Omental fat pad (tissue), 4 donors: ENCODE data around the gene HOXB2. TPM values are rescaled to one million over a fixed set of nuclear protein-coding genes. Genes with fewer than 3 reads are reported as not detected.

Experiments used
- ATAC-seq: fragments of 150-250 bp; one replicate; pipeline ENCODE4 v1.9.1; 2016; ENCODE audit warnings: mild to moderate bottlenecking, moderate library complexity; ENCODE audit not compliant: low FRiP score
- DNase-seq: peaks from one replicate; pipeline ENCODE4 v3.0.0-alpha.2; 2019; ENCODE audit warnings: low spot score
- CTCF ChIP-seq, 3 donors: fragments of 450-650 bp; IDR thresholded peaks; one replicate each; pipeline ENCODE4 v1.5.1; 2016 to 2017; ENCODE audit warnings: antibody characterized with exemption in 3 of 3, mild to moderate bottlenecking in 3 of 3, moderate library complexity in 2 of 3
- total RNA-seq, 4 donors: library from RNA; depleted of rRNA; stranded (reverse); fragments of >200 nt; gene quantifications; one replicate each; pipeline ENCODE4 v1.1.0, GENCODE V29; 2016

HOXB2 gene
- total RNA-seq, 4 donors from 2014 or later, result 9.7 to 35.2 (median 16.3) TPM

- DNase-seq (no peak), ATAC-seq (no peak)
- TF ChIP-seq CTCF (IDR thresholded peaks at IDR 0.05), result no peak
Observed at GRCh38 chr17:48586355-48587258, 41.7 kb upstream of the HOXB2 start.

DNA sequence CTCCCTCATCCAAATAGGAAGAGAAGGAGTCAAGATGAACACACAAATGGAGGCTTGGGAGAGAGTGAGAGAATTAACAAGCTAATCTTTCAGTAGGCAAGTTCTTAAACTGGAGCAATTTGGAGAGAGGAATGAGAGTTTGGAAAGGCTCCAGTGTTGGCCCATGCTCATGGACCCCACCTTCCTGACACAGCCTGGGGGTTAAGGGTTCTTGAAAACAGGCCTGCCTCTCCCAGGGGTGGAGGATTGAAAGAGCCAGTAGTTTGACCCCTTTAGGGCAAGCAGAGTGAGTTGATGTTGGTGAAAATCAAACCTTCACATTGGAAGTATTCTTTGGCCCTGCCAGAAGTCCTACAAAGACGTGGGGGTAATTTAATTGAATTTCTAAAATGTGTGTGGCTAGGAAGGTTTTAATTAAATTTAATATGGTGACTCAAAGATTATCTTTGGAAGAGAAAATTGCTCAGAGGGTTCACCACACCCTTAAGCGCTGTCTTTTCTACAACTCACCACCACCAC lies 39.4 kb upstream of the HOXB2 start:
- ATAC-seq (no peak), DNase-seq (no peak)
- TF ChIP-seq CTCF (IDR thresholded peaks at IDR 0.05), result no peak

DNA sequence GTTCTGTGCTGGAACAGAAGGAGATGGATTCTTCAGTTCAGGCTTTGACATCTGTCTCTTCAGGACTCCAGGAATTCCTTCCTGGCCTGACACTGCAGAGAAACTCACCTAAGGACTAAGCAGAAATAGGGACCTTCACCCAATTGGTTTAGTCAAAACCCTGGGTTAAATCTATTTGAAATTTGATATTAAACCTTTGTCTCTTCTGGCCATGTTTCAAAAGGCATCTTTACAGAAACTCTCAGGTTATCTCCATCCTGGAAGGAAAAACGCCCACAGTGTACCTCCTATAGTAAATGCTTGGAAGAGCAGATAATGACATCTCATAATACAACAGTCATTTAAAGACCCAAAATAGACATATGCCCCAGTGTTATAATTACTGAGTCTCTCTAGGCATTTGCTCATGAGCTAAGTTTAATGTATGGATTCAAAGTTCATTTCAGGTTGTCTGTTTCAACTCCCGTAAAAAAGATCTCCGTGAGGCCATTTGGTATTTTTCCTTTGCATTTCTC lies 38.9 kb upstream of the HOXB2 start:
- TF ChIP-seq CTCF (IDR thresholded peaks at IDR 0.05), result no peak
- no peak for ATAC-seq
- no peak for DNase-seq

DNA sequence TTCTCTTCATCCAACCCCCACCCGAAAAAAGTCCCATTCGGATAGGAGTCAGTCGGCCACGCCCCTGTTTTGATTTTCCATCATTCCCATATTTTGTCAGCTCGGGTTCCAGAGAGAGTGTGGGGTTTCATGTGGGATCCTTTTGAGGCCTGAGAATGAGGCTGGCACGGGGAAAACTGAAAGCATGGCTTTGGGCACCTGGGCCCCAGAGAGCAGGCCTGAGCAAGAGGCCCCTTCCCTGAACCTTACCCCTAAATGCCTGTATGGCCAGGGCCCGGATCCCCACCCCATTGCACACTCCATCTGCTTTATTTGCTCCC lies 37.8 kb upstream of the HOXB2 start:
- no peak for TF ChIP-seq CTCF (IDR thresholded peaks at IDR 0.05)
- DNase-seq, result no peak
- ATAC-seq, result no peak

- DNase-seq (no peak), ATAC-seq (no peak)
- TF ChIP-seq CTCF (IDR thresholded peaks at IDR 0.05), result no peak
Observed at GRCh38 chr17:48579760-48580554, 35.0 kb upstream of the HOXB2 start.

GRCh38 chr17:48579471-48579759 lies 34.5 kb upstream of the HOXB2 start:
- ATAC-seq, result no peak
- TF ChIP-seq CTCF (IDR thresholded peaks at IDR 0.05), result no peak
- DNase-seq, result no peak
